GM12872 (cell line): ENCODE measurements around the gene GTPBP10.

ENCODE experiments used
- CTCF ChIP-seq: IDR thresholded peaks from 3 replicates; pipeline ENCODE4 v1.5.1; 2011; ENCODE audit warnings: low read depth, mild to moderate bottlenecking, low read length, moderate library complexity; ENCODE audit not compliant: insufficient read depth

GTPBP10 gene

GRCh38 chr7:90337106-90337505 is 9.4 kb upstream of the GTPBP10 start:
- no peak for TF ChIP-seq CTCF

GRCh38 chr7:90345016-90345415 is 1.5 kb upstream of the GTPBP10 start:
- no peak for TF ChIP-seq CTCF

- no peak for TF ChIP-seq CTCF
Observed at GRCh38 chr7:90345595-90346335, 751 bp upstream of the GTPBP10 start.

- no peak for TF ChIP-seq CTCF
Observed at GRCh38 chr7:90347759-90348158, 1.2 kb downstream of the GTPBP10 start.

- TF ChIP-seq CTCF: no peak
Observed at GRCh38 chr7:90349305-90349704, 2.8 kb downstream of the GTPBP10 start.

GRCh38 chr7:90351987-90352386 is 5.5 kb downstream of the GTPBP10 start:
- TF ChIP-seq CTCF: no peak

GRCh38 chr7:90383422-90383821 is 36.9 kb downstream of the GTPBP10 start:
- no peak for TF ChIP-seq CTCF
